ENCODE measurements around the gene TMCO6. TPM values are rescaled to one million over a fixed set of nuclear protein-coding genes. Genes with fewer than 3 reads are reported as not detected.
"Not testable (repeated sequence)": the region's sequence is repeated elsewhere in the genome, so short reads cannot be mapped to it uniquely, and the experiment has no call there.

TMCO6 gene
- total RNA-seq, 1 donor from 2014 or later: 10.4 TPM

DNA sequence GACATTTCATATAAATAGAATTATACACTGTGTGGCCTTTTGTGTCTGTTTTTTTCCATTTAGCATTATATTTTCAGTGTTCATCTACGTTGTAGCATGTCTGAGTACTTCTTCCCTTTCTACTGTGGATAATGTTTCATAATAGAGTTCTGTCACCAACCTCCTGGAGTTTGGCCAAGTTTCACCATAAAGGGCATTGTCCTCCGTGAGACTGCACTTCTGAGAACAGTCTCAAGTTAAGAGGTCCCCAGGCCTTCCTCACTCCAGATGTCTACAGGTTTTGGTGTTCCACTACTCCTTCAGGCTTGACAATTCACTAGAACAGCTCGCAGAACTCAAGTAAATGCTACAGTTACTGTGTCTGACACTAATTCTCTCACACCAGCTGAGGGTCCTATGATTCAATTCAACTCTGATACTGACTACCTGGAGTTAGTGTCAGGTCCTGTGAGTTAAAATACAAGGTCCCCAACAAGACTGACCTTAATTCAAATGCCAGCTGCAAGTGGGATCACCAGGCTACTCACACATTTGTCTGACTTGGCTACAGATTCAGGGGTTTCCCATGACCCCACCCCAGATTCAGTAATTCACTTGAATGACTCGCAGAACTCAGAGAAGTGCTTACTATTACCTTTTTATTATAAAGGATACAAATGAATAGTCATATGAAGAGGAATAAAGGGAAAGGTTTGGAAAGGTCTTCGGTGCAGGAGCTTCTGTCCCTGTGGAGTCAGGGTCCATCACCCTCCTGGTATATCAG, 43.5 kb upstream of the TMCO6 start:
- H3K4me1 Mint-ChIP-seq (ENCODE audit: unreplicated experiment): no peaks in the 10 kb centered on the region
- H3K27me3 Mint-ChIP-seq (ENCODE audit: unreplicated experiment): peaks cover 22% of the 10 kb centered on the region
- TF ChIP-seq, protein P1, sequence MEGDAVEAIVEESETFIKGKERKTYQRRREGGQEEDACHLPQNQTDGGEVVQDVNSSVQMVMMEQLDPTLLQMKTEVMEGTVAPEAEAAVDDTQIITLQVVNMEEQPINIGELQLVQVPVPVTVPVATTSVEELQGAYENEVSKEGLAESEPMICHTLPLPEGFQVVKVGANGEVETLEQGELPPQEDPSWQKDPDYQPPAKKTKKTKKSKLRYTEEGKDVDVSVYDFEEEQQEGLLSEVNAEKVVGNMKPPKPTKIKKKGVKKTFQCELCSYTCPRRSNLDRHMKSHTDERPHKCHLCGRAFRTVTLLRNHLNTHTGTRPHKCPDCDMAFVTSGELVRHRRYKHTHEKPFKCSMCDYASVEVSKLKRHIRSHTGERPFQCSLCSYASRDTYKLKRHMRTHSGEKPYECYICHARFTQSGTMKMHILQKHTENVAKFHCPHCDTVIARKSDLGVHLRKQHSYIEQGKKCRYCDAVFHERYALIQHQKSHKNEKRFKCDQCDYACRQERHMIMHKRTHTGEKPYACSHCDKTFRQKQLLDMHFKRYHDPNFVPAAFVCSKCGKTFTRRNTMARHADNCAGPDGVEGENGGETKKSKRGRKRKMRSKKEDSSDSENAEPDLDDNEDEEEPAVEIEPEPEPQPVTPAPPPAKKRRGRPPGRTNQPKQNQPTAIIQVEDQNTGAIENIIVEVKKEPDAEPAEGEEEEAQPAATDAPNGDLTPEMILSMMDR (IDR thresholded peaks at IDR 0.05): no peak
- H3K4me3 Mint-ChIP-seq (ENCODE audit: unreplicated experiment): no peak overlapping the region
- H3K27ac Mint-ChIP-seq (ENCODE audit: unreplicated experiment): no peak overlapping the region
- no peaks in the 10 kb centered on the region for H3K9me3 Mint-ChIP-seq (ENCODE audit: unreplicated experiment)
- no peaks in the 10 kb centered on the region for H3K36me3 Mint-ChIP-seq (ENCODE audit: unreplicated experiment)
- no peak for DNase-seq (ENCODE audit: extremely low spot score, unreplicated experiment)

DNA sequence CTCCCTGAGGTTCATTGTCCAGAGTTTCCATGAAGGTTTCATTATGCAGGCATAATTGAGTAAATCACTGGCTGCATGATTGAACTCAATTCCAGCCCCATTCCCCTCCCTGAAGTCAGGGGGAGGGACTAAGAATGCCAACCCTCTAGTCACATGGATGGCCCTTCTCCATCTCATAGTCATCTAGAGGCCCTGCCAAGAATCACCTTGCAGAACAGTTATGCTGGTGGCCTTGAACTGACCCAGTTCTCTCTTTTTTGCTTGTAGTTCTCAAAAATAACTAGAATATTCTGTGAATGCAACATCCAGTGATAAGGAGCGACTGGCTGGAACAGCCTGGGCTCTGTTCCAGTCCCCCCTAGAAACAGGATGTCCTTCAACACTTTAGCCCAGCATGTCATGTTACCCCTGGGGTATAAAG, 42.9 kb upstream of the TMCO6 start:
- Mint-ChIP-seq H3K27me3 (ENCODE audit: unreplicated experiment) (peaks cover 25% of the 10 kb centered on the region), H3K4me3 (ENCODE audit: unreplicated experiment) (no peak overlapping the region), H3K27ac (ENCODE audit: unreplicated experiment) (no peak overlapping the region), H3K4me1 (ENCODE audit: unreplicated experiment) (no peaks in the 10 kb centered on the region), H3K9me3 (ENCODE audit: unreplicated experiment) (no peaks in the 10 kb centered on the region), H3K36me3 (ENCODE audit: unreplicated experiment) (no peaks in the 10 kb centered on the region)
- DNase-seq (ENCODE audit: extremely low spot score, unreplicated experiment): no peak
- TF ChIP-seq, protein P1 (IDR thresholded peaks at IDR 0.05): no peak

DNA sequence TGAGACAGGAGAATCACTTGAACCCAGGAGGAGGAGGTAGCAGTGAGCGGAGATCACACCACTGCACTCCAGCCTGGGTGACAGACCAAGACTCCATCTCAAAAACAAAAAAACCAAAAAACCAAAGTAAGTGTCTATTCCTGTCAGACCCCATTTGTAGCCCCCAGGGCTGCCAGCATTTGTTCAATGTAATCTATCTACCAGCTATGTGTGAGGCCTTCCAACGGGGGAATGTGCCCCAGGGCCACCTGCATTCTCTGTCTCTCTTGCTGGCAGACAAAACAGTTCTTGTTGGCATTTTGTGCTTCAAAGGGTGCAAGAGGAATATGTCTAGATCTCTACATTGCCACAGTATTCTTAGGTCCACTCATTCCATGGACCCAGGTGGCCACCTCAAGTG, 40.4 kb upstream of the TMCO6 start:
- Mint-ChIP-seq H3K27ac (ENCODE audit: unreplicated experiment) (no peak overlapping the region), H3K36me3 (ENCODE audit: unreplicated experiment) (no peaks in the 10 kb centered on the region), H3K4me1 (ENCODE audit: unreplicated experiment) (no peaks in the 10 kb centered on the region), H3K27me3 (ENCODE audit: unreplicated experiment) (peaks cover 28% of the 10 kb centered on the region), H3K4me3 (ENCODE audit: unreplicated experiment) (no peak overlapping the region), H3K9me3 (ENCODE audit: unreplicated experiment) (no peaks in the 10 kb centered on the region)
- no peak for DNase-seq (ENCODE audit: extremely low spot score, unreplicated experiment)
- TF ChIP-seq, protein P1 (IDR thresholded peaks at IDR 0.05): no peak

DNA sequence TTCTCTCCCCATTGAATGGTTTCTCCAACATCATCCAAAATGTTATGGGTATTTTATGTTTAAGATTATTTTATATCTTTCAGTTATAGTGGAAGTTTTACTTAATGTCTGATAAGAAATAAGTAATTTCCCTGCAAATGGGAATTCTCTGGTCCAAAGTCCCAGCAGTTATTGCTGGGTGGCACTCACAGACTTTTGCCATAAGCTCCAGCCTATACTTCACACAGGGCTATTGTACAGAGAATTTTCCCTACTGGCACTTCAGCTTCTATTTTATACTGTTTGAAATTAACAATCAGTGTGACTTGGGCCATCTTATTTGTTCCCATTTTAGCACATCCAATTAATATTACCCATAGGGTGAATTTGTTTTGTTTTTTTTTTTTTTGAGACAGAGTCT, 39.2 kb upstream of the TMCO6 start:
- Mint-ChIP-seq H3K36me3 (ENCODE audit: unreplicated experiment) (no peaks in the 10 kb centered on the region), H3K4me3 (ENCODE audit: unreplicated experiment) (no peak overlapping the region), H3K27me3 (ENCODE audit: unreplicated experiment) (peaks cover 32% of the 10 kb centered on the region), H3K27ac (ENCODE audit: unreplicated experiment) (no peak overlapping the region), H3K9me3 (ENCODE audit: unreplicated experiment) (no peaks in the 10 kb centered on the region), H3K4me1 (ENCODE audit: unreplicated experiment) (no peaks in the 10 kb centered on the region)
- TF ChIP-seq, protein P1 (IDR thresholded peaks at IDR 0.05): no peak
- DNase-seq (ENCODE audit: extremely low spot score, unreplicated experiment): no peak

DNA sequence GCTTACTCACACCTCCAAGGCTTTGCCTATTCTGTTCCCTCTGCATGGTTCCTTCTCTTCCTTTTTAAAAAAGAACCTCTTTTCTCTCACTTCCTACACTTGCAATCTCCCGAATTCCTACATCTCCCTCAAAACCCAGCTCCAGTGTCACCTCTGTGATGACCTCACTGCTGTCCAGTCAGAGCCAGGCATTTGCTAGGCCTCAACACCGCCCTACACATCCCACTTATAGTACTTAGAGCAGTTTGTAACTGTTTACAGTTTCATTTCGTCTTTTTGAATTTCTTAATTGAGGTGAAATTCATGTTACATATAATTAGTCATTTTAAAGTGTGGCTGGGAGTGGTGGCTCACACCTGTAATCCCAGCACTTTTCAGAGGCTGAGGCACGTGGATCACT, 37.1 kb upstream of the TMCO6 start:
- H3K27ac Mint-ChIP-seq (ENCODE audit: unreplicated experiment): no peak overlapping the region
- H3K4me3 Mint-ChIP-seq (ENCODE audit: unreplicated experiment): no peak overlapping the region
- H3K4me1 Mint-ChIP-seq (ENCODE audit: unreplicated experiment): no peaks in the 10 kb centered on the region
- TF ChIP-seq, protein P1 (IDR thresholded peaks at IDR 0.05): no peak
- H3K9me3 Mint-ChIP-seq (ENCODE audit: unreplicated experiment): no peaks in the 10 kb centered on the region
- H3K36me3 Mint-ChIP-seq (ENCODE audit: unreplicated experiment): no peaks in the 10 kb centered on the region
- H3K27me3 Mint-ChIP-seq (ENCODE audit: unreplicated experiment): peaks cover 23% of the 10 kb centered on the region
- no peak for DNase-seq (ENCODE audit: extremely low spot score, unreplicated experiment)

DNA sequence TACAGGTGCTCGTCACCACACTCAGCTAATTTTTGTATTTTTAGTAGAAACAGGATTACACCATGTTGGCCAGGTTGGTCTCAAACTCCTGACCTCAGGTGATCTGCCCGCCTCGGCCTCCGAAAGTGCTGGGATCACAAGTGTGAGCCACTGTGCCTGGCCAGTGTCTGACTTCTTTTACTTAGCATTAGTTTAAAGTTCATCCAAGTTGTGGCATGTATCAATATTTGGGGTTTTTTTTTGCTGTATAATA, 35.9 kb upstream of the TMCO6 start:
- H3K27ac Mint-ChIP-seq (ENCODE audit: unreplicated experiment); H3K4me1 Mint-ChIP-seq (ENCODE audit: unreplicated experiment); H3K9me3 Mint-ChIP-seq (ENCODE audit: unreplicated experiment); H3K36me3 Mint-ChIP-seq (ENCODE audit: unreplicated experiment); DNase-seq (ENCODE audit: extremely low spot score, unreplicated experiment); H3K4me3 Mint-ChIP-seq (ENCODE audit: unreplicated experiment): not testable (repeated sequence)
- peaks cover 24% of the 10 kb centered on the region for H3K27me3 Mint-ChIP-seq (ENCODE audit: unreplicated experiment)
